ENCODE measurements around the gene CDHR3.
"Not testable (repeated sequence)": the region's sequence is repeated elsewhere in the genome, so short reads cannot be mapped to it uniquely, and the experiment has no call there.

Gene CDHR3

GRCh38 chr7:105971845-105972244, 8.8 kb downstream of the CDHR3 start:
- Histone ChIP-seq H3K9ac (ENCODE audit: low read length) (no peak overlapping the region), H3K9me3 (ENCODE audit: control insufficient read depth, low read length) (no peaks in the 10 kb centered on the region), H3K36me3 (ENCODE audit: control insufficient read depth, insufficient read depth, low read length, severe bottlenecking) (no peaks in the 10 kb centered on the region), H3K27me3 (replicated peaks; ENCODE audit: control insufficient read depth, insufficient read depth, low read length) (no peaks in the 10 kb centered on the region), H3K4me3 (ENCODE audit: low read length) (no peak overlapping the region), H3K4me1 (ENCODE audit: control insufficient read depth, insufficient read depth, low read length) (no peaks in the 10 kb centered on the region)
- no peak for DNase-seq (ENCODE audit: low read depth)

- Histone ChIP-seq H3K27me3 (replicated peaks; ENCODE audit: control insufficient read depth, insufficient read depth, low read length) (no peaks in the 10 kb centered on the region), H3K36me3 (ENCODE audit: control insufficient read depth, insufficient read depth, low read length, severe bottlenecking) (no peaks in the 10 kb centered on the region), H3K4me3 (ENCODE audit: low read length) (no peak overlapping the region), H3K9me3 (ENCODE audit: control insufficient read depth, low read length) (no peaks in the 10 kb centered on the region), H3K4me1 (ENCODE audit: control insufficient read depth, insufficient read depth, low read length) (no peaks in the 10 kb centered on the region), H3K9ac (ENCODE audit: low read length) (no peak overlapping the region)
- no peak for DNase-seq (ENCODE audit: low read depth)
Observed at GRCh38 chr7:105972276-105972675, 9.2 kb downstream of the CDHR3 start.

- no peak for DNase-seq (ENCODE audit: low read depth)
- H3K36me3 ChIP-seq (ENCODE audit: control insufficient read depth, insufficient read depth, low read length, severe bottlenecking), result no peaks in the 10 kb centered on the region
Observed at GRCh38 chr7:105974471-105974870, 11.4 kb downstream of the CDHR3 start.

GRCh38 chr7:105975770-105976417, 12.8 kb downstream of the CDHR3 start:
- Histone ChIP-seq H3K4me3 (ENCODE audit: low read length) (no peak overlapping the region), H3K27me3 (replicated peaks; ENCODE audit: control insufficient read depth, insufficient read depth, low read length) (no peaks in the 10 kb centered on the region), H3K9me3 (ENCODE audit: control insufficient read depth, low read length) (no peaks in the 10 kb centered on the region), H3K9ac (ENCODE audit: low read length) (no peak overlapping the region), H3K4me1 (ENCODE audit: control insufficient read depth, insufficient read depth, low read length) (no peaks in the 10 kb centered on the region), H3K36me3 (ENCODE audit: control insufficient read depth, insufficient read depth, low read length, severe bottlenecking) (no peaks in the 10 kb centered on the region)
- DNase-seq (ENCODE audit: low read depth), result no peak

More at GRCh38 chr7:105974471-105974870, 11.4 kb downstream of the CDHR3 start:
- Histone ChIP-seq H3K27me3 (replicated peaks; ENCODE audit: control insufficient read depth, insufficient read depth, low read length) (no peaks in the 10 kb centered on the region), H3K4me1 (ENCODE audit: control insufficient read depth, insufficient read depth, low read length) (no peaks in the 10 kb centered on the region), H3K4me3 (ENCODE audit: low read length) (no peak overlapping the region), H3K9me3 (ENCODE audit: control insufficient read depth, low read length) (no peaks in the 10 kb centered on the region), H3K9ac (ENCODE audit: low read length) (no peak overlapping the region)

GRCh38 chr7:105976868-105977267, 13.8 kb downstream of the CDHR3 start:
- no peak overlapping the region for H3K9ac ChIP-seq (ENCODE audit: low read length)
- H3K4me1 ChIP-seq (ENCODE audit: control insufficient read depth, insufficient read depth, low read length), result no peaks in the 10 kb centered on the region
- H3K36me3 ChIP-seq (ENCODE audit: control insufficient read depth, insufficient read depth, low read length, severe bottlenecking), result no peaks in the 10 kb centered on the region
- no peaks in the 10 kb centered on the region for H3K27me3 ChIP-seq (replicated peaks; ENCODE audit: control insufficient read depth, insufficient read depth, low read length)
- no peaks in the 10 kb centered on the region for H3K9me3 ChIP-seq (ENCODE audit: control insufficient read depth, low read length)
- no peak for DNase-seq (ENCODE audit: low read depth)
- H3K4me3 ChIP-seq (ENCODE audit: low read length), result no peak overlapping the region

GRCh38 chr7:105978035-105978434, 15.0 kb downstream of the CDHR3 start:
- no peaks in the 10 kb centered on the region for H3K4me1 ChIP-seq (ENCODE audit: control insufficient read depth, insufficient read depth, low read length)
- H3K4me3 ChIP-seq (ENCODE audit: low read length), result no peak overlapping the region
- H3K36me3 ChIP-seq (ENCODE audit: control insufficient read depth, insufficient read depth, low read length, severe bottlenecking), result no peaks in the 10 kb centered on the region
- H3K27me3 ChIP-seq (replicated peaks; ENCODE audit: control insufficient read depth, insufficient read depth, low read length), result no peaks in the 10 kb centered on the region
- no peak for DNase-seq (ENCODE audit: low read depth)
- H3K9ac ChIP-seq (ENCODE audit: low read length), result no peak overlapping the region
- H3K9me3 ChIP-seq (ENCODE audit: control insufficient read depth, low read length), result no peaks in the 10 kb centered on the region

- no peaks in the 10 kb centered on the region for H3K27me3 ChIP-seq (replicated peaks; ENCODE audit: control insufficient read depth, insufficient read depth, low read length)
- no peak overlapping the region for H3K4me3 ChIP-seq (ENCODE audit: low read length)
- H3K9me3 ChIP-seq (ENCODE audit: control insufficient read depth, low read length), result no peaks in the 10 kb centered on the region
- no peaks in the 10 kb centered on the region for H3K36me3 ChIP-seq (ENCODE audit: control insufficient read depth, insufficient read depth, low read length, severe bottlenecking)
- H3K4me1 ChIP-seq (ENCODE audit: control insufficient read depth, insufficient read depth, low read length), result no peaks in the 10 kb centered on the region
- no peak for DNase-seq (ENCODE audit: low read depth)
- no peak overlapping the region for H3K9ac ChIP-seq (ENCODE audit: low read length)
Observed at GRCh38 chr7:105978974-105979373, 15.9 kb downstream of the CDHR3 start.

GRCh38 chr7:105979405-105979804, 16.3 kb downstream of the CDHR3 start:
- H3K9me3 ChIP-seq (ENCODE audit: control insufficient read depth, low read length), result no peaks in the 10 kb centered on the region
- DNase-seq (ENCODE audit: low read depth), result no peak
- no peaks in the 10 kb centered on the region for H3K4me1 ChIP-seq (ENCODE audit: control insufficient read depth, insufficient read depth, low read length)
- H3K9ac ChIP-seq (ENCODE audit: low read length), result no peak overlapping the region
- no peaks in the 10 kb centered on the region for H3K27me3 ChIP-seq (replicated peaks; ENCODE audit: control insufficient read depth, insufficient read depth, low read length)
- H3K36me3 ChIP-seq (ENCODE audit: control insufficient read depth, insufficient read depth, low read length, severe bottlenecking), result no peaks in the 10 kb centered on the region
- H3K4me3 ChIP-seq (ENCODE audit: low read length), result no peak overlapping the region

GRCh38 chr7:105980645-105981396, 17.8 kb downstream of the CDHR3 start:
- Histone ChIP-seq H3K9me3 (ENCODE audit: control insufficient read depth, low read length) (no peaks in the 10 kb centered on the region), H3K36me3 (ENCODE audit: control insufficient read depth, insufficient read depth, low read length, severe bottlenecking) (no peaks in the 10 kb centered on the region), H3K4me1 (ENCODE audit: control insufficient read depth, insufficient read depth, low read length) (no peaks in the 10 kb centered on the region), H3K4me3 (ENCODE audit: low read length) (no peak overlapping the region), H3K27me3 (replicated peaks; ENCODE audit: control insufficient read depth, insufficient read depth, low read length) (no peaks in the 10 kb centered on the region), H3K9ac (ENCODE audit: low read length) (no peak overlapping the region)
- no peak for DNase-seq (ENCODE audit: low read depth)

GRCh38 chr7:105982388-105982787, 19.3 kb downstream of the CDHR3 start:
- DNase-seq (ENCODE audit: low read depth), result no peak
- Histone ChIP-seq H3K9ac (ENCODE audit: low read length) (no peak overlapping the region), H3K27me3 (replicated peaks; ENCODE audit: control insufficient read depth, insufficient read depth, low read length) (no peaks in the 10 kb centered on the region), H3K4me3 (ENCODE audit: low read length) (no peak overlapping the region), H3K9me3 (ENCODE audit: control insufficient read depth, low read length) (no peaks in the 10 kb centered on the region), H3K36me3 (ENCODE audit: control insufficient read depth, insufficient read depth, low read length, severe bottlenecking) (no peaks in the 10 kb centered on the region), H3K4me1 (ENCODE audit: control insufficient read depth, insufficient read depth, low read length) (no peaks in the 10 kb centered on the region)

GRCh38 chr7:105984808-105985207, 21.7 kb downstream of the CDHR3 start:
- H3K36me3 ChIP-seq (ENCODE audit: control insufficient read depth, insufficient read depth, low read length, severe bottlenecking); H3K4me3 ChIP-seq (ENCODE audit: low read length); H3K4me1 ChIP-seq (ENCODE audit: control insufficient read depth, insufficient read depth, low read length); H3K27me3 ChIP-seq (replicated peaks; ENCODE audit: control insufficient read depth, insufficient read depth, low read length); H3K9ac ChIP-seq (ENCODE audit: low read length); H3K9me3 ChIP-seq (ENCODE audit: control insufficient read depth, low read length); DNase-seq (ENCODE audit: low read depth): not testable (repeated sequence)
